ENCODE data around the gene SEC61A1. TPM values are rescaled to one million over a fixed set of nuclear protein-coding genes. Genes with fewer than 3 reads are reported as not detected.

The SEC61A1 gene
- 383 and 404 TPM in 2 replicates for total RNA-seq

GRCh38 chr3:128051837-128052594 is at the start of gene SEC61A1:
SEC61A1 (plus strand) TSS chr3:128052437; CDS start chr3:128052553, 116 bp downstream.

Other genes starting within 250 kb of the SEC61A1 start
- gene MGLL, start 229.9 kb upstream of the SEC61A1 start, total RNA-seq: 65.4 and 70.4 TPM in 2 replicates
- not detected in 2 replicates for gene KBTBD12, start 137.2 kb upstream of the SEC61A1 start, total RNA-seq
- 85.6 and 101 TPM in 2 replicates for gene RUVBL1, start 71.4 kb downstream of the SEC61A1 start, total RNA-seq
- 9.2 and 13.8 TPM in 2 replicates for gene EEFSEC, start 101.0 kb downstream of the SEC61A1 start, total RNA-seq

Measured in myometrial cell (primary cell).